ENCODE results near the gene RAET1L.
"Not testable (repeated sequence)": the region's sequence is repeated elsewhere in the genome, so short reads cannot be mapped to it uniquely, and the experiment has no call there.

RAET1L gene

GRCh38 chr6:150016324-150017185 is 8.8 kb downstream of the RAET1L start:
- Histone ChIP-seq H3K36me3 (ENCODE audit: control insufficient read depth, insufficient read depth, low read length) (no peaks in the 10 kb centered on the region), H3K27me3 (replicated peaks; ENCODE audit: control insufficient read depth, insufficient read depth, low read length) (peaks cover 1% of the 10 kb centered on the region), H3K4me3 (replicated peaks; ENCODE audit: low read depth, low read length) (no peak overlapping the region)
- peak; percentile 42 for DNase-seq (ENCODE audit: extremely low read depth, insufficient read length)
- TF ChIP-seq, protein P1, sequence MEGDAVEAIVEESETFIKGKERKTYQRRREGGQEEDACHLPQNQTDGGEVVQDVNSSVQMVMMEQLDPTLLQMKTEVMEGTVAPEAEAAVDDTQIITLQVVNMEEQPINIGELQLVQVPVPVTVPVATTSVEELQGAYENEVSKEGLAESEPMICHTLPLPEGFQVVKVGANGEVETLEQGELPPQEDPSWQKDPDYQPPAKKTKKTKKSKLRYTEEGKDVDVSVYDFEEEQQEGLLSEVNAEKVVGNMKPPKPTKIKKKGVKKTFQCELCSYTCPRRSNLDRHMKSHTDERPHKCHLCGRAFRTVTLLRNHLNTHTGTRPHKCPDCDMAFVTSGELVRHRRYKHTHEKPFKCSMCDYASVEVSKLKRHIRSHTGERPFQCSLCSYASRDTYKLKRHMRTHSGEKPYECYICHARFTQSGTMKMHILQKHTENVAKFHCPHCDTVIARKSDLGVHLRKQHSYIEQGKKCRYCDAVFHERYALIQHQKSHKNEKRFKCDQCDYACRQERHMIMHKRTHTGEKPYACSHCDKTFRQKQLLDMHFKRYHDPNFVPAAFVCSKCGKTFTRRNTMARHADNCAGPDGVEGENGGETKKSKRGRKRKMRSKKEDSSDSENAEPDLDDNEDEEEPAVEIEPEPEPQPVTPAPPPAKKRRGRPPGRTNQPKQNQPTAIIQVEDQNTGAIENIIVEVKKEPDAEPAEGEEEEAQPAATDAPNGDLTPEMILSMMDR (IDR thresholded peaks at IDR 0.05; ENCODE audit: insufficient read depth, low read length, poor library complexity, severe bottlenecking), result peak; percentile 39

DNA sequence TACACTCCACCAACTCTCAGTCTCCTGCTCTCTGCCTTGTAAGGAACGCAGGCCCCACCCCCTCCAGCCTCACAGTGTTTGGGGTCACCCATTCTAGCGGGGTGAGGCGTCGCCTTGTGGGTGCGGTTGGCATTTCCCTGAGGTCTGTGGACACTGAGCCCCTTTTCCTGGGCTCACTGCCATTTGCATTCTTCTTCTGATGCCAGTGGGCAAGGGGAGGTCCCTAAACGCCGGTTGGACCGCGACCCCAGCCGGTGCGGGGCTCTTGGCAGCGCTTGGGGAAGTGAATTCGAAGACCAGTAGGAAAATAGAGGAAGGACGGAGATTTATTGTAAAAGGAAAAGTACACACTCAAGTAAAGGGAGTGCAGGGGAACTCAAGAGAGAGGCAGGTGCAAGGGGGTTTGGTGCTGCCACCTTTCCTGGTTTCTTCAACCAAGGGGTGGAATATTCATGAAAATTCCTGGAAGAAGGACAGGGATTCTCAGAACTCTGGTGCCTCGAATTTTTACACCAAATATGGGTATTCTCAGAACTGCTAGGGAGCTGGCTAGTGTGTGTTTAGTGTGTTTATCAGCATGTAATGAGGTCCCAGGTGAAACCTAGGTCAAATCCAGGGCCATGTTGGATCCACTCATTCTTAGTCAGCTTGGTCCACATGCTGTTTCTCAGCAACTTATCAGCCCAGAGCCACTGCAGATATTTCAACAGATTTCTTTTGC is 9.9 kb downstream of the RAET1L start:
- H3K4me3 ChIP-seq (replicated peaks; ENCODE audit: low read depth, low read length); H3K27me3 ChIP-seq (replicated peaks; ENCODE audit: control insufficient read depth, insufficient read depth, low read length); H3K36me3 ChIP-seq (ENCODE audit: control insufficient read depth, insufficient read depth, low read length); DNase-seq (ENCODE audit: extremely low read depth, insufficient read length): not testable (repeated sequence)

- DNase-seq (ENCODE audit: extremely low read depth, insufficient read length); H3K27me3 ChIP-seq (replicated peaks; ENCODE audit: control insufficient read depth, insufficient read depth, low read length); H3K4me3 ChIP-seq (replicated peaks; ENCODE audit: low read depth, low read length); H3K36me3 ChIP-seq (ENCODE audit: control insufficient read depth, insufficient read depth, low read length): not testable (repeated sequence)
Observed at GRCh38 chr6:150014623-150015280, 10.6 kb downstream of the RAET1L start.

- not testable (repeated sequence) for H3K36me3 ChIP-seq (ENCODE audit: control insufficient read depth, insufficient read depth, low read length); DNase-seq (ENCODE audit: extremely low read depth, insufficient read length); H3K27me3 ChIP-seq (replicated peaks; ENCODE audit: control insufficient read depth, insufficient read depth, low read length)
Observed at GRCh38 chr6:150013785-150014622, 11.3 kb downstream of the RAET1L start.

DNA sequence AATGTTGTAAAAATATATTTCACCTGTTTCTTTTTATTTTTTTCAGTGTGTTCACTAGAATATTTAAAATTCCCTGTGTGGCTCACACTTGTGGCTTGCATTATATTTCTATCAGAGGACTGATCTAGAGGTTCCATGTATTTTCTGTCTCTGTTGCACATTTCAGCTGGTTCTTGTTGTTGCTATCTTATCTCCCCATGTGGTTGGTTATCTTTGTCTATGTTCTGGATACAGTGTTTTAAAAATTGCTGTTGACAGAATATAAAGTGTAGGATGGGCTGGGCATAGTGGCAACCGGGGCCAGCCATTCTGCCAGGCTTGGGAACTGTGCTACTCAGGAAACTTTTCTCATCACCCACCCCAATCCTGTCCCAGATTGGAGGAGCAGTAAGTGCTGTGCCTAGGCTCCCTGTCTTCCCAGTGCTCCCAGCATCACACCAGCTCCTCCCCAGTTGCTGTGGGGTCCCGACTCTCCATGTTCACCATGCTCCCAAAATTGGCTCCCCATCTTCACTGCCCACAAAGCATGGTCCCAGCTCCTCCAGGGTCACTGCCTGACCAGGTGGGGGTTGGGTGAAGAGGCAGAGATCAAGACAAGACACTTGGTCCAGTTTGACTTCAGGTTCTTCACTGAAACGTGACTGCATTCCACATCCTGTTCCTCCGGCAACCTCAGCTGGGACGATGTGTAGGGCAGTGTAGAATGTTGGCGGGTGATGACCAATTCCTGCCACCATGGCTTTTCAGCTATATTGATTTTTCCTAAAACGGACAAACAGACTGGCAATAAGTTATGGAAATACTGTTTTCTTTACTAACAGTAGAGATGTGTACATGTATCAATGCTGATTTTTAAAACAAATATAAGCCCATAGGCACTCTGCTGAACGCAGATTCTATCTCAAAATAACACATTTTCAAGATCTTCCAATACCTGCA is 12.2 kb downstream of the RAET1L start:
- H3K27me3 ChIP-seq (replicated peaks; ENCODE audit: control insufficient read depth, insufficient read depth, low read length); DNase-seq (ENCODE audit: extremely low read depth, insufficient read length); H3K36me3 ChIP-seq (ENCODE audit: control insufficient read depth, insufficient read depth, low read length); H3K4me3 ChIP-seq (replicated peaks; ENCODE audit: low read depth, low read length): not testable (repeated sequence)

More at GRCh38 chr6:150013785-150014622, 11.3 kb downstream of the RAET1L start:
- not testable (repeated sequence) for H3K4me3 ChIP-seq (replicated peaks; ENCODE audit: low read depth, low read length)

GRCh38 chr6:150008588-150008987 is 16.7 kb downstream of the RAET1L start:
- no peak overlapping the region for H3K4me3 ChIP-seq (replicated peaks; ENCODE audit: low read depth, low read length)
- H3K27me3 ChIP-seq (replicated peaks; ENCODE audit: control insufficient read depth, insufficient read depth, low read length), result peaks cover 1% of the 10 kb centered on the region
- no peaks in the 10 kb centered on the region for H3K36me3 ChIP-seq (ENCODE audit: control insufficient read depth, insufficient read depth, low read length)
- TF ChIP-seq, protein P1 (IDR thresholded peaks at IDR 0.05; ENCODE audit: insufficient read depth, low read length, poor library complexity, severe bottlenecking), result no peak
- no peak for DNase-seq (ENCODE audit: extremely low read depth, insufficient read length)
